Vagina (tissue), 2 donors: ENCODE measurements around the gene RNF224.

Source experiments
- POLR2A ChIP-seq, 2 donors: fragments of 450-650 bp; IDR thresholded peaks; one replicate each; pipeline ENCODE4 v1.6.1; 2017; ENCODE audit warnings: antibody characterized with exemption in 2 of 2, mild to moderate bottlenecking in 2 of 2, moderate library complexity in 2 of 2
- POLR2AphosphoS5 ChIP-seq, 2 donors: sonication (generic); formaldehyde crosslinking; IDR thresholded peaks; one replicate each; pipeline ENCODE4 v1.9.0; 2017; ENCODE audit warnings: antibody characterized with exemption in 2 of 2, mild to moderate bottlenecking in 2 of 2, low read depth in 1 of 2; ENCODE audit not compliant: insufficient read depth in 1 of 2
- TF ChIP-seq, protein P1 (sequence below), 3 experiments: fragments of 450-650 bp in 2 of 3; fragments of 200-600 bp in 1 of 3; sonication (generic) in 1 of 3; IDR thresholded peaks; one replicate each; pipeline ENCODE4 v1.5.1; 2017 to 2019; ENCODE audit warnings: antibody characterized with exemption in 3 of 3, mild to moderate bottlenecking in 2 of 3, moderate library complexity in 2 of 3

DNA sequence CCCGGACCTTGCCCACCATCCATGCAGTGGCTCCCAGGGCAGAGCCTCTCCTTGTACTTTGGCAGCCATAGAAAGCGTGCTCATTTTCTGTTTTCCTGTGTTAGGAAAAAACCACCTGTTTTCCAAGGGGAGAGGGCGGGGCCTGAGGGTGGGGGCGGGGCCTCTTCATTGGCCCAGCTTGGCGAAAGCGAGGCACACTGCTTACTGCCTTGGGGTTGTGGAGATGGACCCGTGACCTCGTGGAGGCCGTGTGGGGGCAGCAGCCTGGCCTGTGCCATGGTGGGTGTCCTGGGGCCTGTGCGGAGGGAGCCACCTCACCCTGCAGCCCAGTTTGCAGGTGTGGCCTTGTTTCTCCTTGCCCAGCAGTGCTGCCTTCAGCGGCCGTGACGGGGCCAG, 45.8 kb downstream of the RNF224 start:
- TF ChIP-seq, protein P1, sequence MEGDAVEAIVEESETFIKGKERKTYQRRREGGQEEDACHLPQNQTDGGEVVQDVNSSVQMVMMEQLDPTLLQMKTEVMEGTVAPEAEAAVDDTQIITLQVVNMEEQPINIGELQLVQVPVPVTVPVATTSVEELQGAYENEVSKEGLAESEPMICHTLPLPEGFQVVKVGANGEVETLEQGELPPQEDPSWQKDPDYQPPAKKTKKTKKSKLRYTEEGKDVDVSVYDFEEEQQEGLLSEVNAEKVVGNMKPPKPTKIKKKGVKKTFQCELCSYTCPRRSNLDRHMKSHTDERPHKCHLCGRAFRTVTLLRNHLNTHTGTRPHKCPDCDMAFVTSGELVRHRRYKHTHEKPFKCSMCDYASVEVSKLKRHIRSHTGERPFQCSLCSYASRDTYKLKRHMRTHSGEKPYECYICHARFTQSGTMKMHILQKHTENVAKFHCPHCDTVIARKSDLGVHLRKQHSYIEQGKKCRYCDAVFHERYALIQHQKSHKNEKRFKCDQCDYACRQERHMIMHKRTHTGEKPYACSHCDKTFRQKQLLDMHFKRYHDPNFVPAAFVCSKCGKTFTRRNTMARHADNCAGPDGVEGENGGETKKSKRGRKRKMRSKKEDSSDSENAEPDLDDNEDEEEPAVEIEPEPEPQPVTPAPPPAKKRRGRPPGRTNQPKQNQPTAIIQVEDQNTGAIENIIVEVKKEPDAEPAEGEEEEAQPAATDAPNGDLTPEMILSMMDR (IDR thresholded peaks at IDR 0.05) = no peak
- no peak for TF ChIP-seq POLR2AphosphoS5 (IDR thresholded peaks at IDR 0.05; ENCODE audit: insufficient read depth in 1 of 2, low read depth in 1 of 2)
- no peak for TF ChIP-seq POLR2A (IDR thresholded peaks at IDR 0.05)
